Middle frontal gyrus (tissue), 1 donor: ENCODE data around the gene ZNF112.

ENCODE experiments used
- DNase-seq: peaks from one replicate; pipeline ENCODE4 v3.0.0-alpha.2; 2015; ENCODE audit warnings: low spot score; ENCODE audit errors: extremely low spot score

Gene ZNF112

DNA sequence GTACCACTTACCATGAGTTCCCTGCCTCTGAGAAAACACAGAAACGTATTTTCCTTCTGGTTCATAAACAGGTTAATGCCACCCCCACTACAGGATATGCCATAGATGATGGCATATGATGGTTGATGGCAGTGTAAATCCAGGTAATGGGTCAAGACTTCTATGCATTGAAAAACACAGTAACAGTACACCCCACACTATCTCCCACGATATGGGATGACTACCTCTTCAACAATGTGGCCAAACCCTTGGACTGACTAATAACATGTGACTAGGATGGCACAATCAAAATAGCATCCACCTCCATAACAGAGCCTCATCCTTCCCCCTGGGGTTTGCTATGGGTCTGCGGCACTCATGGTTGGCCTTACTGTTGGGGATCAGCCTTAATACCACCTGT, 73.6 kb downstream of the ZNF112 start:
- no peak for DNase-seq

- DNase-seq: no peak
These were observed 75.6 kb downstream of the ZNF112 start for GRCh38 chr19:44280916-44281315.

GRCh38 chr19:44278181-44278690, 78.2 kb downstream of the ZNF112 start:
- no peak for DNase-seq

DNA sequence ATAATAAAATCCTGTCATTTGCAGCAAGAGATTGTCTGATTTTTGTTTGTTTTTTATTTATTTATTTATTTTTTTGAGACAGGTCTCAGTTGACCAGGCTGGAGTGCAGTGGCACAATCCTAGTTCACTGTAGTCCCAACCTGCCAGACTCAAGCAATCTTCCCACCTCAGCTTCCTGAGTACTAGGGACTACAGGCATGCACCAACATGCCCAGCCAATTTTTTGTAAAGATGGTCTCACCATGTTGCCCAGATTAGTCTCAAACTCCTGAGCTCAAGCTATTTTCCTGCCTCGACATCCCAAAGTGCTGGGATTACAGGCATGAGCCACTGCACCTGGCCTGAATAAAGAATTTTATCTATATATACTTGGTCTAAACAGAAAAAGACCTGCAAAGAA, 79.1 kb downstream of the ZNF112 start:
- no peak for DNase-seq
